Neuronal stem cell (in vitro differentiated cells): ENCODE data around the gene SPAAR.
"Not testable (repeated sequence)": the region's sequence is repeated elsewhere in the genome, so short reads cannot be mapped to it uniquely, and the experiment has no call there.

Source experiments
- DNase-seq: peaks from one replicate; pipeline ENCODE4 v3.0.0-alpha.2; 2013; ENCODE audit warnings: low spot score
- H2AFZ ChIP-seq: one replicate; pipeline ENCODE4 v1.6.1; 2013; ENCODE audit warnings: mild to moderate bottlenecking, low read length, inconsistent platforms
- H2AK5ac ChIP-seq: 2 replicates; pipeline ENCODE4 v1.6.1; 2013; ENCODE audit warnings: low read depth, mild to moderate bottlenecking, inconsistent platforms, low read length, moderate library complexity, mixed read lengths
- H2BK120ac ChIP-seq: 2 replicates; pipeline ENCODE4 v1.6.1; 2013; ENCODE audit warnings: low read depth, mild to moderate bottlenecking, inconsistent platforms, low read length, moderate library complexity, mixed read lengths
- H2BK12ac ChIP-seq: one replicate; pipeline ENCODE4 v1.6.1; 2013; ENCODE audit warnings: low read length, inconsistent platforms
- H2BK15ac ChIP-seq: 2 replicates; pipeline ENCODE4 v1.6.1; 2013; ENCODE audit warnings: mild to moderate bottlenecking, low read length, inconsistent platforms, mixed read lengths
- H2BK5ac ChIP-seq: one replicate; pipeline ENCODE4 v1.6.1; 2013; ENCODE audit warnings: inconsistent platforms, mild to moderate bottlenecking, low read length, moderate library complexity
- H3K14ac ChIP-seq: one replicate; pipeline ENCODE4 v1.6.1; 2013; ENCODE audit warnings: low read length, inconsistent platforms
- H3K18ac ChIP-seq: 2 replicates; pipeline ENCODE4 v1.6.1; 2013; ENCODE audit warnings: low read length, inconsistent platforms
- H3K23ac ChIP-seq: 2 replicates; pipeline ENCODE4 v1.6.1; 2013; ENCODE audit warnings: low read depth, mild to moderate bottlenecking, mixed read lengths, low read length, inconsistent platforms; ENCODE audit not compliant: poor library complexity
- H3K27ac ChIP-seq: replicated peaks from 3 replicates; pipeline ENCODE4 v1.5.1; 2013; ENCODE audit warnings: low read length, inconsistent platforms
- H3K27me3 ChIP-seq, 3 experiments: 2 replicates each; pipeline ENCODE4 v1.6.1; 2013; ENCODE audit warnings: low read length in 3 of 3, mild to moderate bottlenecking in 2 of 3, inconsistent platforms in 1 of 3, low read depth in 1 of 3, mixed read lengths in 1 of 3, moderate library complexity in 1 of 3; ENCODE audit not compliant: control insufficient read depth in 3 of 3, insufficient read depth in 3 of 3
- H3K36me3 ChIP-seq, 2 donors: replicated peaks in 1 of 2; 2 replicates each; pipeline ENCODE4 v1.6.1; 2013; ENCODE audit warnings: low read length in 2 of 2; ENCODE audit not compliant: control insufficient read depth in 2 of 2, insufficient read depth in 2 of 2
- H3K4ac ChIP-seq: 2 replicates; pipeline ENCODE4 v1.6.1; 2013; ENCODE audit warnings: inconsistent platforms, mild to moderate bottlenecking, low read length, moderate library complexity
- H3K4me1 ChIP-seq, 2 donors: 1 replicate in 1 of 2; 2 replicates in 1 of 2; pipeline ENCODE4 v1.6.1; 2013; ENCODE audit warnings: low read length in 2 of 2, low read depth in 1 of 2; ENCODE audit not compliant: control insufficient read depth in 2 of 2, insufficient read depth in 1 of 2
- H3K4me2 ChIP-seq: one replicate; pipeline ENCODE4 v1.6.1; 2013; ENCODE audit warnings: mild to moderate bottlenecking, low read length, inconsistent platforms; ENCODE audit not compliant: insufficient read depth, poor library complexity, severe bottlenecking
- H3K4me3 ChIP-seq, 2 donors: 2 replicates each; pipeline ENCODE4 v1.5.1; 2013; ENCODE audit warnings: low read length in 2 of 2, mild to moderate bottlenecking in 2 of 2, inconsistent platforms in 1 of 2, moderate library complexity in 1 of 2
- H3K79me1 ChIP-seq: one replicate; pipeline ENCODE4 v1.6.1; 2013; ENCODE audit warnings: low read depth, mild to moderate bottlenecking, inconsistent platforms, low read length, moderate library complexity
- H3K9ac ChIP-seq: one replicate; pipeline ENCODE4 v1.6.1; 2013; ENCODE audit warnings: mild to moderate bottlenecking, low read depth, low read length, inconsistent platforms; ENCODE audit not compliant: poor library complexity
- H3K9me3 ChIP-seq, 2 donors: replicated peaks in 1 of 2; 2 replicates each; pipeline versions ENCODE3 to v1.6.1; 2013; ENCODE audit warnings: low read length in 2 of 2, mild to moderate bottlenecking in 2 of 2, inconsistent platforms in 1 of 2, low read depth in 1 of 2, mixed read lengths in 1 of 2, moderate library complexity in 1 of 2; ENCODE audit not compliant: control insufficient read depth in 2 of 2, insufficient read depth in 1 of 2
- H4K8ac ChIP-seq: one replicate; pipeline ENCODE4 v1.6.1; 2013; ENCODE audit warnings: low read depth, mild to moderate bottlenecking, inconsistent platforms, low read length, moderate library complexity
- H4K91ac ChIP-seq: one replicate; pipeline ENCODE4 v1.6.1; 2013; ENCODE audit warnings: low read length, low read depth, mild to moderate bottlenecking, inconsistent platforms; ENCODE audit not compliant: poor library complexity
- WGBS, 2 donors: extraction: QIAGEN DNeasy Blood & Tissue Kit; methylation state at CpG; one replicate each; pipeline ENCODE4 v1.1.7; 2013; ENCODE audit warnings: missing lambda C conversion rate in 2 of 2, mixed read lengths in 1 of 2; ENCODE audit not compliant: insufficient read length in 2 of 2, insufficient replicate concordance in 1 of 2; ENCODE audit errors: extremely low coverage in 2 of 2; 5-methylcytosine and 5-hydroxymethylcytosine counted together

SPAAR gene

GRCh38 chr9:35933550-35934067, 24.3 kb downstream of the SPAAR start:
- no peak overlapping the region for H3K14ac ChIP-seq
- H3K4ac ChIP-seq: no peak overlapping the region
- no peak overlapping the region for H3K23ac ChIP-seq
- no peak for DNase-seq
- no peak overlapping the region for H2BK15ac ChIP-seq
- no peaks in the 10 kb centered on the region for H3K4me1 ChIP-seq
- no peak overlapping the region for H2BK5ac ChIP-seq
- no peak overlapping the region for H3K18ac ChIP-seq
- H2BK12ac ChIP-seq: no peak overlapping the region
- no peak overlapping the region for H3K27ac ChIP-seq
- H3K4me2 ChIP-seq: no peak overlapping the region
- no peak overlapping the region for H3K9ac ChIP-seq
- no peak overlapping the region for H3K4me3 ChIP-seq
- WGBS, 2 donors: no CpG with 5 or more reads among the region's 4 CpGs
- no peak overlapping the region for H2BK120ac ChIP-seq
- H3K27me3 ChIP-seq: no peaks in the 10 kb centered on the region
- H2AK5ac ChIP-seq: no peak overlapping the region
- H4K8ac ChIP-seq: no peak overlapping the region
- no peak overlapping the region for H4K91ac ChIP-seq
- H2AFZ ChIP-seq: no peak overlapping the region
- H3K36me3 ChIP-seq: no peaks in the 10 kb centered on the region
- H3K79me1 ChIP-seq: no peaks in the 10 kb centered on the region
- peaks cover 0 to 2% of the 10 kb centered on the region in 2 donors for H3K9me3 ChIP-seq

- H3K9me3 ChIP-seq, H3K4me3 ChIP-seq, H3K36me3 ChIP-seq, H2BK120ac ChIP-seq, H3K9ac ChIP-seq, H2BK12ac ChIP-seq, H3K18ac ChIP-seq, H2AFZ ChIP-seq, H2BK5ac ChIP-seq, H2AK5ac ChIP-seq, H3K79me1 ChIP-seq, H4K91ac ChIP-seq, H4K8ac ChIP-seq, H3K4me1 ChIP-seq, H3K4ac ChIP-seq, H3K27ac ChIP-seq, H3K14ac ChIP-seq, H3K4me2 ChIP-seq, H3K23ac ChIP-seq, DNase-seq, H3K27me3 ChIP-seq, H2BK15ac ChIP-seq: not testable (repeated sequence)
- no CpG with 5 or more reads among the region's 6 CpGs for WGBS, 2 donors
These were observed 24.8 kb downstream of the SPAAR start for GRCh38 chr9:35934069-35934468.

GRCh38 chr9:35935261-35935660, 26.0 kb downstream of the SPAAR start:
- Histone ChIP-seq H2AFZ (no peak overlapping the region), H3K9ac (no peak overlapping the region), H3K4me3 (no peak overlapping the region), H2BK12ac (no peak overlapping the region), H4K8ac (no peak overlapping the region), H3K18ac (no peak overlapping the region), H3K36me3 (no peaks in the 10 kb centered on the region), H2BK120ac (no peak overlapping the region), H3K4me2 (no peak overlapping the region), H3K27ac (no peak overlapping the region), H2BK15ac (no peak overlapping the region), H3K4me1 (no peaks in the 10 kb centered on the region), H3K23ac (no peak overlapping the region), H3K79me1 (no peaks in the 10 kb centered on the region), H3K4ac (no peak overlapping the region), H3K9me3 (peaks cover 0 to 2% of the 10 kb centered on the region in 2 donors), H2BK5ac (no peak overlapping the region), H3K27me3 (no peaks in the 10 kb centered on the region), H4K91ac (no peak overlapping the region), H3K14ac (no peak overlapping the region), H2AK5ac (no peak overlapping the region)
- WGBS, 2 donors: no CpG with 5 or more reads among the region's 4 CpGs
- no peak for DNase-seq

DNA sequence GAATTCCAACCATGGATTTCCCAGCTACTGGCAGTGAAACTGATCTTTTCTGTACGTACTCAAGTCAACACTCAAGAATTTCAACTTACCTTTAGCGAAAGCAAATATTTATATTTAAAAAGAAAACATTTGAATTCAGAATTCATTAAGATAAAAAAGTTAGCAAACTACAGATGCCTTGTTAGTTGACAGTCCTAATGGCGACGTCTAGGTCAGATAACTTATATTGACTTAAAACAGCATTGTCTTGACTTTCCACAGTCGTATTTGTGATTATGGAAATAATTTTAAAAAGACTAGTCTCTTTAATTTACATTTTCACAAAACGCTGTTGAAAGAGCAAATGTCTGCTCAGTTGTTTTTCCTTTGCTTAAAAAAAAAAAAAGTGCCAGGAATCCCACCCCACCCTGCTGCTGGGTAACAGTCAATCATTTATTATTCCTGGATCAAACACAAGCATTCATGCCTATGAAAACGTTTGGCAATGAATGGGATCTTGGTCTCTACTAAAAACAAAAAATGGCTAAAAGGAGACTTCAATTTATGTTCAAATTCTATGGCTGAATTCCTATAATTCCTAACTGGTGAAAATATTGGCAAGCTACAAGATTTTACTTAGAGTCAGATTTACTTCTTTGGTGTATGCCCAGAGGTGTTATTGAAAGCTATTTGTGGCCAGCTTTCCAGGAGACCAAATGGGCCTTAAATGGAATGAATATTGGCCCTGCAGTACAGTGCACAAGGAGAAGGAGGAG, 26.6 kb downstream of the SPAAR start:
- Histone ChIP-seq H3K9me3 (peaks cover 0 to 2% of the 10 kb centered on the region in 2 donors), H2BK15ac (no peak overlapping the region), H3K27me3 (peaks cover 0 to 3% (median 2%) of the 10 kb centered on the region in 3 experiments), H3K36me3 (no peaks in the 10 kb centered on the region), H3K4ac (no peak overlapping the region), H3K23ac (no peak overlapping the region), H3K18ac (no peak overlapping the region), H3K4me1 (no peaks in the 10 kb centered on the region), H3K27ac (no peak overlapping the region), H3K4me3 (no peak overlapping the region), H2BK12ac (no peak overlapping the region), H3K4me2 (no peak overlapping the region), H2AK5ac (no peak overlapping the region), H2AFZ (no peak overlapping the region), H4K8ac (no peak overlapping the region), H3K79me1 (no peaks in the 10 kb centered on the region), H3K14ac (no peak overlapping the region), H2BK120ac (no peak overlapping the region), H3K9ac (no peak overlapping the region), H2BK5ac (no peak overlapping the region), H4K91ac (no peak overlapping the region)
- no CpG with 5 or more reads among the region's 7 CpGs for WGBS, 2 donors
- no peak for DNase-seq
